ENCODE data around the gene PTPRN2.

DNA sequence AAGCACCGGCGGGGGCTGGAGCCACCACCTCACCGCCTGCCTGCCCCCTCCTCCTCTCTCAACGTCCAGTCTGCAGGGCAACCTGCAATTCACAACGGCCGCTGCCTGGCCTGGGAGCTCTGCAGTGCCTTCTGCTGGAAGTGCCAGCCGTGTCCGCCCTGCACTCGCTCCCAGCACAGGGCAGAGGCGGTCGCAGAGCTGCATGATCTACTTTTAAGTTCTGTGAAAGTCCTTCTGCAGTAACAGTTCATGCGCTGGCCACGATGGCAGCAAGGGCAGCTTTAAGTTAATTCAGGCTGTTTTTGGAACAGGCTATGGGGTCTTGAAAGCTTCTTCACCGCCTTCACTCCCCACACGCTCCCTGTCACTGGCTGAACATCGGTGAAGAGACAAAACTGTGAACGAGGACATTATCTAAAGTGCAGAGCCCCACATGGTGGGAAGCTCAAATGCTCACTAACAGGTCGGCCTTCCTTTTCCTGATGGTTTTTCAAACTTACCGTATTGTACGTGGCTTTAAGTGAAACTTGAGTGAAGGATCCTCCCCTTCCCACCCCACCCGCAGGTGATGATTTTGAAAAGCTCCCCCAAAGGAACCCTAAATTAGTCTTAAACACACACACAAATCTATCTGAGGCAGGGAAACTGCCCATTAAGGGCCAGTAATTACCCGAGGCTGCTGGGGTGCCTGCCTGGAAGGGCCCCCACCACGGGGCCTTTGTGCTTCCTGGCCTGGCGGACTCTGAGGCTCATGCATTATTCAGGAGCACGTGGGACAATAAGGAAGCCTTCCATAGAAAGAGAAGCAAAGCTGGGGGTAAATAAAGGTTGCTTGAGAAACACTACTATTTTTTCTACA lies 746.5 kb downstream of the PTPRN2 start:
- TF ChIP-seq EZH2 (IDR thresholded peaks at IDR 0.05; ENCODE audit: borderline replicate concordance, low read length) (no peak), CTCF (conservative IDR thresholded peaks at IDR 0.05 in 1 of 2, IDR thresholded peaks at IDR 0.05 in 1 of 2; ENCODE audit: extremely low read depth in 1 of 2, insufficient read depth in 1 of 2, low read depth in 1 of 2, low read length in 2 of 2) (no peak)

All from mammary epithelial cell (primary cell).